NCI-H2196 treated with DMSO at 0.1 percent for 48 hours (cell line): ENCODE data around the gene PRKCH.

Experiments
- DNase-seq: peaks from one replicate; lab custom pipeline; 2025; ENCODE audit not compliant: unreplicated experiment; lab: John Stamatoyannopoulos, UW

The PRKCH gene

DNA sequence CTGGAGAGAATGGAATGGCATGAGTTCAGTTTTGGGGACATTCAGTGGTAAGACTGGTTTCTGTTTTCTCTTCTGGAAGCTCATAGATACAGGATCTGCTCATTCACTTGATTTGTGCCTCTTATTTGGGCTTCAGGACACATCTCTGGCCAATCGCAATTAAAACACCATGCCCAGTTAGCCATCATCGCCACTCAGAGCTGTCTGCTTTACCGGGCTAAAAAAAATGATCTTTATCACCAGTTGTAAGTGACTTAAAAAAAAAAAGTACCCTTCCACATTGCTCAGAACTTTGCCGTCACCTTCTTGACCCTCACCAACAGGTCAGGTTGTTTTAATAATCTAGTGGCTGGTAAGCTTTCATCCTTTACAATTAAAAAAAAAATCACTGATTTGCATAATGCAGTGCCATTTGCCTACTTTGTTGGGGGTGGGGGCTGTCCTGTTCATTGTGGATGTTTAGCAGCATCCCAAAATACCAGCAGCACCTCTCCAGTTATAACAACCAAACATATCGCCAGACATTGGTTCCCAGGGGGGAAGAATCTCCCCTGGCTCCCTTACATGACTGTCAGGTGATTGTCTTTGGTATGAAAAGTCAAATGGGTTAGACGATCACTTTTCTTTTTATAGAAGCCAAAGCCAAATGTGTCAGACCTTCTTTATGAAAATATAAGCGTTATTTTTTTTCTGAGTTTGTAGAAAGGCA lies 150.1 kb downstream of the PRKCH start:
- DNase-seq, result no peak

DNA sequence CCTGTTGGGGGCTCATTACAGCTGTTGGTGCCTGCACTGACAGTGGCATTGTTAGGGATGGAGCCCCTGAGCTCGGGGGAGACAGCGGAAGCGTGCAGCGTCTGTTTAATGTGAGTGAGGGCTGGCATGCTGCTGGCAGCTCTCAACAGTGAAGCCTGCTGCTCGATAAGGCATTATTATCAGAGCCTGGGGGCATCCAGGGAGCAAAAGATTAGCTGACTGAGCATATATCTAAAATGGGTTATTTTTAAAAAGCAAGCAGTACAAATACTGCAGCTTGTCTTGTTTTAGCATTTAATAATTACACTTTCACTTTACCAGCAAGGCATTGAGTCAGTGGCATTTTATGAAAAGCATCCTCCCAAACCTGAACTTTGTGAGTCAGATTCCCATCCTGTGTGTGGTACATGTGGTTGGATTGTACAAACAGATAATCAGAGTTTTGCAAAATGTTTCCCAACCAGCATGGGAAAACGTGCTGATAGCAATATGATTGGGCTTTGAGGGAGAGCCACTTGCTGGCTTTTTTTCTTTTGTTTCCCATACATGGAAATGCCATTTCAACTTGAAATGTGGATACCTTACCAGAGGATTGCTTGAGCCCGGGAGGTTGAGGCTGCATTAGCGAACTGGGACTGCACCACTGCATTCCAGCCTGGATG lies 150.8 kb downstream of the PRKCH start:
- DNase-seq, result no peak

DNA sequence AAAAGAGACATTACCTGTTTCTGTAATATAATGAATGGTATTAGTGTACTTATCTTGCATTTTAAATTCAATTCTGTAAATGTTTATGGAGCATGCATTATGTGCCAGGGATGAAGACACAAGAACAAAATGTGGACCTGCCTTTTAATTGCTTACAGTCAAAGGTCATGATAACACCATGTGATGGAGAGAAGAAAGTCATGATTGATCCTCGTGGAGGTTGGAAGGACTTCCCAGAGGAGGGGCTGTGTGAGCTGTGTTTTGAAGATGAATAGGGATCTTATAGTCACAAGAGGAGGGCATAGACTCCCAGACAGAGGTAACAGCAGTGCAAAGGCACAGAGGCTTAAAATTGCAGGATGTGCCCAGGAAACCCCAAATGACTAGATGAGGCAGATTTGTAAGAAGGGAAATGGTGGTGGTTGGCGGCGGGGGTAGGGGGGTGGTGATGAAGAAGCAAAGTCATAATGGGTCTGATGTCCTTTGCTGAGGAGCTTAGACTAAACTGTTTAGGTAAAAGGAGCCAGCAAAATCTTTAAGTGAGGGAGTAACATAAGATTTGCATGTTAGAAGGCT lies 151.5 kb downstream of the PRKCH start:
- no peak for DNase-seq

DNA sequence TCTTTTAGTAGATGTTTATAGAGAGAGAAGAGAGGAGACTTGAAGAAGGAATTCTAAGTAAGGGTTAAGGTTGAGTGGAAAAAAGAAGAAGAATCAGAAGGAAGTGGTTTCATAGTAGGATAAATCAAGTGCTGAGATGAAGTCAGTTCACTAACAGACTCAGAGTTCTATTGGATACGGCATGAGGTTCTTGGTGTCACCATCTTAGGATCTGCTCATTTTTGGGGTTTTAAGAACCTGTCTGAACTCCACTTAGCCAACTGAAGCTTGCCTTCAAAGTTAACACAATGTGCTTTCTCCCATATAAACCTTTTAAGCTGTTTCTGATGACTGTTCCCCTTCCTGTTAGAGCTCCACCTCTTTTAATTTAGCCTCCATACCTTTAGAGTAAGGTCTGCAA lies 152.6 kb downstream of the PRKCH start:
- no peak for DNase-seq

DNA sequence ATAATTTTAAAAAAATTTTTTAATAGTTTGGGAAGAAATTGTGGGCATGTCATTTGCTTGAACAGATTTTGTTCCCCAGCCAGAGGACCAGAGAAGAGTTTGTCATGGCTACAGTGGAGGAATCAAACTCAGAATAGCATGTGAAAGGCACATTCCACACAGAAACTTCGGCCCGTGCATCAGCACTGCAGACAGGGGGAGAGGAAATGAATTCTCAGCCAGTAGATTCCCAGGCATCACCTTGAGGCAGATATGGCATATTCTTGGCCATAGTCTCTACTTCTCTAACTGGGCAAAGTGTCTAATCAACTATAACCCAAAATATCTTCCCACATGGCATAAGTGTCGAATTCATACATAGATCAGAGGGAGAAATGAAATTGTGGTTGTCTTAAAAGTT lies 153.3 kb downstream of the PRKCH start:
- DNase-seq, result no peak

GRCh38 chr14:61475316-61475715 lies 153.9 kb downstream of the PRKCH start:
- DNase-seq, result peak; percentile 62

DNA sequence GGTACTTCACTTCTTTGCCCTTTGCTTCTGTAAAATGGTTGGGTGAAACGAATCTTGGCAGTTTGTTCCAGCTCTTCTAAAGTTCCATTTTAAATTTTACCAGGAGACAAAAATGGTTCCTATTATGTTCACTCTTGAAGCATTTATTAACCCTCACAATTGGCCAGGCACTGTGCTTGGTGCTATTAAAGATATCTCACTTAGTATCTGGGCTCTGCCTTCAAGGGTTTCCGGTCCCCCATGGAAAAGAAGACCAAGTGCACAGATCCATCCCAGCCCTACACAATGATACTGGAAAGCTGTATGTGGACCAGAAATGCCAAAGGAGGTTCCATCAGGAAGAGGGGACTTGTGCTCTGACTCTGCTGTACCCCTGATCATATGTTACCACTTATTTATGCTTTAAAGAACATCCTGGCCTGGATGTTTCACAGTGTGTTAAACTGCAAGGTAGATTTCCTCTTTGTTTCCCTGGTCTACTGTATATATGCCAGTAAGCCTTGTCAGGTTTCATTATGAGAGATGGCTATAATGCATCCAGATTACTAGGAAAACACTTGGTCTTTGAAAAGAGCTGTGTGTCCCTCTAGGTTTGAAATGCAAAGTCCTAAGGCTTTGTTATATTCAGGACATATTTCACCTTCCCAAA lies 154.8 kb downstream of the PRKCH start:
- DNase-seq, result no peak

DNA sequence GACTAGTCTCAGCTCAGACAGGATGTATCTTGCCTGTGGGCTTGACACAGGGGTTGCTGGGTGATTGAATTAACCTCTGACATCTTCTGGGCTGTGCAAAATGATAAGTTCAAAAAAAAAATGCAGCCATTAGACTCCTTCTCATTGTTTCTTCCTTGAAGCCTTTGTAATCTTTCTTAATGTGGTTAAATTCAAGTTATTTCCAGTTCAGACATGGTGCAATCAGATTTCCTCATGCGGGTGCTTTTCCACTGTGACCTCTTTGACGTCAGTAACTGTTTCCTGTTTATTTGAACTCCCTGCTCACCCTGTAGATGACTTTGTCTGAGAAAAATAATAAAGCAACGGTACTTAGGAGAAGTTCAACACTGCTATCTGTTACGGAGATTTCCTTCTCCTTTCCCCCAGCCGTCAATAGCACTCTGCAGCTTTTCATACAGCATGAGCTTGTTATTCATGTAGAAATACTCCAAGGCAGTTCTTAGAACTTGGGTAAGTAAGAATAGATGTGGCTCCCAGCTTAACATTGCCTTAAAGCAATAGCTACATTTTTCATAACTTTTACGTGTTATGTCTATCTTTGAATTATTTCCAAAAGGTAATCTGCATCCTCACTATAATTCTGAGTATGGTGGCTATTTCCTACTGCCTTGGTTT lies 155.5 kb downstream of the PRKCH start:
- no peak for DNase-seq

DNA sequence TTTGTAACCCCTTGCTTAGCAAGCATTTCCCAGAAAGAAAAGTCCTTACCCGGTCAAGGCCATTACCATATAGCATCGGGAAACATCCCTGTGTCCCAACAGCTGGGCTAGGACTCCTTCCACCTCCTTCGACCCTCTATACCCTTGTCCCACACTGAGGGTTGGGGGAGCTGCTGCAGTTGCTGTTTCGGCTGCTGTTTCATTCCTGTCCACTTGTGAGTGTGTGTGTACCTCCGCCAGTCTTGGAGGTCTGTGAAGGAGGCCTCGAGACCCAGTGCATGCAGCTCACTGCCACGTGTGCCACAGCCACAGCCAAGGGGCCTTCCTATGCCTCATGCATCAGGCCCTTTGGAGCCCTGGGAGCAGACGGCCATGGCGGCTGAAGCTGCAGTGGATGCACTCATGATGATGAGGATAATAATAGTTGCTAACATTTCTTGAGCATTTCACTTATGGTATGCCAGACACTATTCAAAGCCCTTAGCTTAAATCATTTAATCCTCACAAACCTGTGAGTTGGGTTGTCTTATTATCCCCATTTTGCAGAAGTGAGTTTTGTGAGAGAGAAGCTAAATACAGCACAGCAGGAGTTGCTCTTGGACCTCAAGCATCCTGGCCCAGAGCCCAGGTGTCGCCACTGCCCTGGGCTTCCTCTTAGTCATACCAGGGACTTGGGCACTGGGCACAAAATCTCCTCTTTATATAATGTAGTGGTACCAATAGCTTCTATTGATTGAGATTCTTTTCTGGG lies 156.5 kb downstream of the PRKCH start:
- peak; percentile 36 for DNase-seq

DNA sequence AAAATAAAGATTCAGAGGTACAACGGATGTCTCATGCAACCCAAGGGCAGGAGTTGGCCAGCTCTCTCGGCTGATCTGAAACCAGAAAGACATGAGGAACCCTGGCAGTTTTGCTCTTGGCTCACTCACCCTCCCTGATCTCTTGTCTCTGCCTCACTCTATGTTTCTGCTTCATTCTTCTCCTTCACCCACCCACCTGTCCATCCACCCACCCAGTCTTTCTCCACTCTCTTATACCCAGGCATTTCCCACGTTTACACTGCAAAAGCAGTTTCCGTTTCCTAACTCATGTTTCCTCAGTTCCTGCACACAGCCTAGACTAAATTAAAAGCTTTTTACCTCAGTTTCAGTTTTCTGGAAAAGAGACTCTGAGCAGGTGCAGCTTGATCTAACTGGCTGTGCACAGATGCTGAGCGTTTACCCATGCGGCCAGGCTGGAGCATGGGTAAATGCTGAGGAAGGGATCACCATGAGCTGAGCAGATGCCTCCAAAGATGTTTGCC lies 157.6 kb downstream of the PRKCH start:
- DNase-seq, result no peak

- DNase-seq, result no peak
These were observed 158.5 kb downstream of the PRKCH start for GRCh38 chr14:61479746-61480502.

- no peak for DNase-seq
These were observed 159.4 kb downstream of the PRKCH start for GRCh38 chr14:61480704-61481285.

- no peak for DNase-seq
These were observed 160.3 kb downstream of the PRKCH start for GRCh38 chr14:61481701-61482100.

DNA sequence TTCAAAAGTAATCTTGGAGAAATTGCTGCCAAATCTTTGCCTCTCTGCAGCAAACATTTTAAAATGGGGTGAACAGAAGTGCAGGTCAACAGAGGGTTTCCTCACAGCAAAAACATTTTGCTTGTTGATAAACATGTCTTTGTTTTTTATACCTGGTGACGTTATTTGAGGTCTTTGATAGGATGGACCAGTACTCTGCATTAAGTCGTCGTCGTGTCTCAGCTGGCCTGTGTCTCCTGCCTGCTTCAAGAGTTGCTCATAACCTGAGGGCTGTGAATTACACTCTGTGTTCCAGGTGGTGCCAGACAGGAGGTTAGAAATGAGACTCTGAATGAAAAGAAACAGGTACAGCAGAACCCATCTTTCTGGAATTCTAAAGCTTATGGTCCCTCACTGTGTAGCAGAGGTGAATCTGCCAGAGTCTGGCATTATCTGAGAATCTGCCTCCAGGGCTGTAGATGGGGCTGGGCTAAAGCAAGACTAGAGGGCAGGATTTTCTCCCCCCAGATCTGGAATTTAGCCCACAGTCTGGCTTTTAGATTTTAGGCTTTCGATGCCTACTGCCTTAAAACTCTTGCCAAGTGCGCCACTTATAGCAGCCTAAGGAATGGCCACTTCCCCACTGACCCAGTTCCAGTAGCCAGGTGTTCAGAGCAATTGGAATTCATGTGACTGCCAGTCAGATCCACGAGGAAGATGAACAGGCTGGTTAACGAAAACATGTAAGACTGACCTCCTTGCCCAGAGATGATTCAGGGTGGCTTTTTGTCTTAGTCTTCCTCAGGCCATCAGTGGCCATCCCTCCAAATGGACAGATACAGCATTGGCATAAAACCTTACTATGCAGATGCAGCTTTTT lies 161.2 kb downstream of the PRKCH start:
- DNase-seq, result no peak

GRCh38 chr14:61483476-61483875 lies 162.1 kb downstream of the PRKCH start:
- no peak for DNase-seq

DNA sequence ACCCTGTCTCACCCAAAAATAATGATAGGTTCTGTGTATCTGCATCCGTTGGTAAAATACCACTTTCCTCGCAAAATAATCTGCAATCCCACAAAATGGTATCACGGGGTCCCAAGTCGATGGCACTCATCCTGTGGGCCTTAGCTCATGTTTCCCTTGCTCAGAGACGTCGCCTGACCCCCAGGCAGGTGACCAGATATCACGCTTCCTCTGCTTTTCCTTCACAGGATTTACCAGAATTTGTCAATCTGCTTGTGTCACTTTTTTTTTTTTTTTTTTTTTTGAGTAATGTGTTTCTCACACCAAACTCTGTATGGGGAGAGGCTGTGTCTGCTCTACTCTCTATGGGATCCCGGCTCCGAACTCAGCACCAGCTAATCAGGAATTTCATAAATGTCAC lies 162.7 kb downstream of the PRKCH start:
- DNase-seq, result no peak

- no peak for DNase-seq
These were observed 163.6 kb downstream of the PRKCH start for GRCh38 chr14:61484826-61485584.

DNA sequence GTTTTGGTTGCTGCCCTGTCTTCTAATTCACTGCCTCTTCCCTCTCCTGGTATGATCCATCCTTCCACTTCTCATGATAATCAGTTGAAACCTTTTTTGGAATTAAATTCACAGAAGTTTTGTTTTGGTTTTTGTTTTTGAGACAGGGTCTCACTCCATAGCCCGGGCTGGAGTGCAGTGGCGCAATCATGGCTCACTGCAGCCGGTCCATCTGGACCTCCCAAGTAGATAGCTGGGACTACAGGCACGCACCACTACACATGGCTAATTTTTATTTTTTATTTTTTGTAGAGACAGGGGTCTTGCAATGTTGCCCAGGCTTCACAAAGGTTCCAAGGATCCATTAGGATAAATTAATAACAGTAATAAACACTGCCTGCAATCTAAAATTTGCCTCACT lies 164.3 kb downstream of the PRKCH start:
- no peak for DNase-seq
